ENCODE results near the gene RAP1GAP2.
"Not testable (repeated sequence)": the region's sequence is repeated elsewhere in the genome, so short reads cannot be mapped to it uniquely, and the experiment has no call there.

- not testable (repeated sequence) for TF ChIP-seq CTCF (conservative IDR thresholded peaks at IDR 0.05 in 1 of 2, IDR thresholded peaks at IDR 0.05 in 1 of 2; ENCODE audit: extremely low read depth in 1 of 2, insufficient read depth in 1 of 2, low read depth in 1 of 2, low read length in 2 of 2); EZH2 (IDR thresholded peaks at IDR 0.05; ENCODE audit: borderline replicate concordance, low read length)
Measured at GRCh38 chr17:3073850-3074249, 277.6 kb downstream of the RAP1GAP2 start.

Measured in mammary epithelial cell (primary cell).